ENCODE data around the gene TUSC2. TPM values are rescaled to one million over a fixed set of nuclear protein-coding genes. Genes with fewer than 3 reads are reported as not detected.

Gene TUSC2
- total RNA-seq, 4 donors from 2014 or later: 28.7 to 63.7 (median 42.3) TPM

- intact Hi-C loops (cut with DNase I): no loop called here
- Histone ChIP-seq H3K9me3 (no peaks in the 10 kb centered on the region), H3K36me3 (peaks cover 10 to 18% of the 10 kb centered on the region in 2 donors), H3K27me3 (no peaks in the 10 kb centered on the region), H3K27ac (peak overlapping the region; percentile 96 to 98 (median 98)), H3K4me1 (peaks cover 34 to 61% of the 10 kb centered on the region in 2 donors), H3K4me3 (replicated peaks in 1 of 3) (peak overlapping the region; percentile 3 to 86 (median 43))
- DNase-seq: no peak
- TF ChIP-seq CTCF (IDR thresholded peaks at IDR 0.05): no peak
- no peak for TF ChIP-seq POLR2A (IDR thresholded peaks at IDR 0.05)
- 10 to 35% methylated on average over 2 to 13 of the region's 14 CpGs for WGBS, 2 donors
These were observed 6.0 kb downstream of the TUSC2 start for GRCh38 chr3:50322115-50322385.

GRCh38 chr3:50321336-50322114 is 6.5 kb downstream of the TUSC2 start:
- Histone ChIP-seq H3K36me3 (peaks cover 10 to 20% of the 10 kb centered on the region in 2 donors), H3K27me3 (no peaks in the 10 kb centered on the region), H3K27ac (peak overlapping the region; percentile 96 to 98 (median 98)), H3K9me3 (no peaks in the 10 kb centered on the region), H3K4me1 (peaks cover 38 to 61% of the 10 kb centered on the region in 2 donors), H3K4me3 (replicated peaks in 1 of 3) (peak overlapping the region; percentile 43 to 92 (median 86))
- peak; percentile 90 to 94 for DNase-seq
- WGBS, 2 donors: 2 to 20% methylated on average over 1 to 15 of the region's 59 CpGs
- peak in 5 of 6 experiments; percentile 23 to 61 (median 43) for TF ChIP-seq CTCF (IDR thresholded peaks at IDR 0.05)
- TF ChIP-seq POLR2A (IDR thresholded peaks at IDR 0.05): peak; percentile 17 to 75
- intact Hi-C loops (cut with DNase I): no loop called here

GRCh38 chr3:50320853-50321335 is 7.1 kb downstream of the TUSC2 start:
- Histone ChIP-seq H3K4me1 (peaks cover 38 to 67% of the 10 kb centered on the region in 2 donors), H3K36me3 (peaks cover 10 to 21% of the 10 kb centered on the region in 2 donors), H3K27ac (peak overlapping the region; percentile 96 to 98 (median 98)), H3K9me3 (no peaks in the 10 kb centered on the region), H3K27me3 (no peaks in the 10 kb centered on the region), H3K4me3 (replicated peaks in 1 of 3) (peak overlapping the region; percentile 38 to 92 (median 86))
- peak; percentile 76 to 83 for DNase-seq
- intact Hi-C loops (cut with DNase I): no loop called here
- WGBS, 2 donors: 0% methylated on average over 7 to 12 of the region's 45 CpGs
- TF ChIP-seq CTCF (IDR thresholded peaks at IDR 0.05): no peak
- no peak for TF ChIP-seq POLR2A (IDR thresholded peaks at IDR 0.05)

GRCh38 chr3:50319894-50320625 is 8.0 kb downstream of the TUSC2 start:
- DNase-seq: no peak
- intact Hi-C loops (cut with DNase I): no loop called here
- H3K9me3 ChIP-seq: no peaks in the 10 kb centered on the region
- H3K27ac ChIP-seq: peak overlapping the region; percentile 96 to 98 (median 98)
- peaks cover 8 to 21% of the 10 kb centered on the region in 2 donors for H3K36me3 ChIP-seq
- H3K27me3 ChIP-seq: no peaks in the 10 kb centered on the region
- H3K4me3 ChIP-seq (replicated peaks in 1 of 3): peak overlapping the region in 2 of 3 donors; percentile 86 to 92
- peaks cover 39 to 68% of the 10 kb centered on the region in 2 donors for H3K4me1 ChIP-seq
- WGBS, 2 donors: 83 to 92% methylated on average over 24 to 25 of the region's 29 CpGs
- TF ChIP-seq CTCF (IDR thresholded peaks at IDR 0.05): no peak
- TF ChIP-seq POLR2A (IDR thresholded peaks at IDR 0.05): no peak

All from thyroid gland (tissue), 4 donors.